ENCODE data around the gene TEX14. TPM values are rescaled to one million over a fixed set of nuclear protein-coding genes. Genes with fewer than 3 reads are reported as not detected.

Gene TEX14
- total RNA-seq, 1 experiment from 2014 or later: 0.89 TPM

- Histone ChIP-seq H3K79me2 (ENCODE audit: insufficient read depth, low read length) (peaks cover 42% of the 10 kb centered on the region), H3K4me1 (ENCODE audit: control insufficient read depth in 1 of 2, insufficient read depth in 2 of 2, low read length in 2 of 2) (peaks cover 13 to 18% of the 10 kb centered on the region in 2 experiments; a peak in 3 of 4 replicates), H3K9me2 (ENCODE audit: insufficient read depth) (no peaks in the 10 kb centered on the region), H3K27me3 (ENCODE audit: insufficient read depth, low read length) (no peaks in the 10 kb centered on the region), H3K27ac (ENCODE audit: low read depth, low read length) (no peak overlapping the region), H2AFZ (ENCODE audit: low read depth, low read length, poor library complexity, severe bottlenecking) (no peak overlapping the region), H3K36me3 (ENCODE audit: control insufficient read depth in 1 of 2, insufficient read depth in 2 of 2, low read length in 2 of 2) (peaks cover 8 to 17% of the 10 kb centered on the region in 2 experiments; a peak in 3 of 4 replicates), H3K9ac (ENCODE audit: low read length) (no peak overlapping the region), H3K4me2 (ENCODE audit: low read length) (no peak overlapping the region), H3K9me3 (ENCODE audit: control insufficient read depth in 1 of 2, insufficient read depth in 1 of 2, low read depth in 1 of 2, low read length in 2 of 2) (no peaks in the 10 kb centered on the region), H3K4me3 (replicated peaks in 1 of 2; ENCODE audit: low read depth in 1 of 2, low read length in 2 of 2) (no peak overlapping the region), H4K20me1 (ENCODE audit: insufficient read depth) (no peaks in the 10 kb centered on the region)
- ATAC-seq (no peak), DNase-seq (ENCODE audit: low read depth, low spot score) (no peak)
- TF ChIP-seq MAX (IDR thresholded peaks at IDR 0.05) (no peak), EZH2 (IDR thresholded peaks at IDR 0.05) (no peak), POLR2A (IDR thresholded peaks at IDR 0.05; ENCODE audit: borderline replicate concordance, extremely low read depth, insufficient read depth, insufficient read length) (no peak), ZBTB33 (IDR thresholded peaks at IDR 0.05; ENCODE audit: extremely low read depth, insufficient replicate concordance, low read length) (no peak), SIN3A (IDR thresholded peaks at IDR 0.05; ENCODE audit: low read depth) (no peak), RAD21 (IDR thresholded peaks at IDR 0.05; ENCODE audit: low read depth) (no peak), SP1 (IDR thresholded peaks at IDR 0.05; ENCODE audit: low read depth) (no peak), EZH2phosphoT487 (IDR thresholded peaks at IDR 0.05; ENCODE audit: borderline replicate concordance) (no peak), CTCF (IDR thresholded peaks at IDR 0.05 in 2 of 3, conservative IDR thresholded peaks at IDR 0.05 in 1 of 3; ENCODE audit: borderline replicate concordance in 1 of 3, insufficient read depth in 1 of 3, low read depth in 2 of 3, low read length in 2 of 3) (no peak), POLR2AphosphoS5 (IDR thresholded peaks at IDR 0.05; ENCODE audit: low read depth, low read length) (no peak), ELF1 (IDR thresholded peaks at IDR 0.05; ENCODE audit: borderline replicate concordance, low read depth) (no peak), FOSL1 (IDR thresholded peaks at IDR 0.05; ENCODE audit: low read depth) (no peak), ZFX (IDR thresholded peaks at IDR 0.05) (no peak), YY1 (IDR thresholded peaks at IDR 0.05; ENCODE audit: extremely low read depth, insufficient replicate concordance, low read depth, low read length) (no peak), ZNF274 (IDR thresholded peaks at IDR 0.05; ENCODE audit: low read depth, low read length) (no peak)
- ChIA-PET POLR2A (interaction anchor here (0.6 kb wide), 1 partner anchor 20 kb away, joined by 3 read pairs; no protein-coding TSS in a partner anchor), CTCF (no interaction called here), RAD21 (ENCODE audit: low non-redundant PET in 1 of 2, low total read pairs in 2 of 2, uncharacterized antibody in 2 of 2, unreplicated experiment in 2 of 2) (no interaction called here)
- intact Hi-C loops (cut with micrococcal nuclease): no loop called here
- BruUV-seq (replicated peaks): no TSS peak
These were observed 3.0 kb upstream of the TEX14 start for GRCh38 chr17:58694826-58695225.
